Psoas muscle (tissue), 8 donors: ENCODE results near the gene TMEM37. TPM values are rescaled to one million over a fixed set of nuclear protein-coding genes. Genes with fewer than 3 reads are reported as not detected.

Experiments used
- ATAC-seq, 4 donors: fragments of 200-7000 bp; cut with Tn5 transposase; one replicate each; pipeline ENCODE4 v1.9.1; 2020; ENCODE audit warnings: moderate library complexity in 3 of 4, mild to moderate bottlenecking in 2 of 4
- DNase-seq, 2 donors: peaks; one replicate each; pipeline ENCODE4 v3.0.0-alpha.2; 2020
- H3K27ac ChIP-seq: fragments of 200-600 bp; one replicate; pipeline ENCODE4 v1.8.0; 2022
- H3K27me3 ChIP-seq, 3 donors: fragments of 200-600 bp in 1 of 3; one replicate each; pipeline versions ENCODE4 v1.6.1 to v1.8.0; 2013 to 2022; ENCODE audit warnings: low read length in 2 of 3, mild to moderate bottlenecking in 2 of 3, moderate library complexity in 1 of 3; ENCODE audit not compliant: insufficient read depth in 3 of 3
- H3K36me3 ChIP-seq, 2 donors: fragments of 200-600 bp in 1 of 2; one replicate each; pipeline versions ENCODE4 v1.6.1 to v1.8.0; 2013 to 2022; ENCODE audit warnings: low read depth in 1 of 2, mild to moderate bottlenecking in 1 of 2, moderate library complexity in 1 of 2; ENCODE audit not compliant: insufficient read depth in 1 of 2
- H3K4me1 ChIP-seq: fragments of 200-600 bp; one replicate; pipeline ENCODE4 v1.8.0; 2022
- H3K4me3 ChIP-seq: fragments of 200-600 bp; one replicate; pipeline ENCODE4 v1.8.0; 2022; ENCODE audit warnings: mild to moderate bottlenecking
- H3K9me3 ChIP-seq: fragments of 200-600 bp; one replicate; pipeline ENCODE4 v1.8.0; 2022
- CTCF ChIP-seq: fragments of 200-600 bp; IDR thresholded peaks from one replicate; pipeline ENCODE4 v1.8.0; 2022; ENCODE audit warnings: antibody characterized with exemption
- WGBS, 3 donors: extraction: QIAGEN DNeasy Blood & Tissue Kit; methylation state at CpG; one replicate each; pipeline versions ENCODE4 v1.1.6 to v1.1.7; 2013; 5-methylcytosine and 5-hydroxymethylcytosine counted together
- intact Hi-C, 2 donors: fragments of 100-400 bp; cut with DNase I; formaldehyde crosslinking; loops; one replicate each; pipeline versions ENCODE4 v1.11.0 to v1.14.2; 2022
- polyA plus RNA-seq, 3 donors: library from polyadenylated mRNA; stranded (reverse); fragments of 200-250 nt; gene quantifications; one replicate each; pipeline ENCODE4 v1.2.3, GENCODE V29; 2013
- total RNA-seq, 4 donors: library from RNA; stranded (reverse); fragmentation: NEBNext Ultra II Directional in 2 of 4; extraction: Animal tissue kit (Norgen Biotek cat#: 25700) in 2 of 4; gene quantifications; one replicate each; pipeline versions ENCODE4 v1.2.1 to v1.2.4, GENCODE V29; 2021 to 2023
- donor health status: healthy with polysubstance abuse.
- donor health status: DM: no; HTN: no; CAD: no; lungs with moderate emphysema.
- donor health status: Bipolar disorder and iron deficiency.
- donor health status: healthy.
- donor health status: DM: yes; HTN: yes; CAD: no.
- donor health status: DM: no; HTN: no; CAD: no.
- donor health status: DM: no; HTN: no; CAD: no.
- donor health status: DM: yes; HTN: yes; CAD: no.

The TMEM37 gene
- total and polyA plus RNA-seq, 7 donors: 0.60 to 3.9 (median 0.96) TPM

- TF ChIP-seq CTCF: no peak
- H3K4me1 ChIP-seq: peaks cover 6% of the 10 kb centered on the region
- no peak overlapping the region for H3K4me3 ChIP-seq
- no peak overlapping the region for H3K27ac ChIP-seq
- no peaks in the 10 kb centered on the region for H3K36me3 ChIP-seq
- no peaks in the 10 kb centered on the region for H3K27me3 ChIP-seq
- intact Hi-C loops: no loop called here
- 42 to 53% (median 49%) methylated on average over 9 of the region's 9 CpGs for WGBS, 3 donors
- no peaks in the 10 kb centered on the region for H3K9me3 ChIP-seq
- peak; percentile 67 to 74 for DNase-seq
- peak; percentile 39 to 76 (median 66) for ATAC-seq
Observed at GRCh38 chr2:119387381-119388129, 44.1 kb upstream of the TMEM37 start.

GRCh38 chr2:119389615-119390306 is 41.9 kb upstream of the TMEM37 start:
- intact Hi-C loops: no loop called here
- Histone ChIP-seq H3K9me3 (no peaks in the 10 kb centered on the region), H3K27me3 (no peaks in the 10 kb centered on the region), H3K27ac (no peak overlapping the region), H3K4me1 (peaks cover 6% of the 10 kb centered on the region), H3K4me3 (no peak overlapping the region), H3K36me3 (no peaks in the 10 kb centered on the region)
- no peak for TF ChIP-seq CTCF
- ATAC-seq (peak in 3 of 4 donors; percentile 36 to 56 (median 53)), DNase-seq (peak; percentile 63 to 70)
- WGBS, 3 donors: 17 to 27% (median 17%) methylated on average over 5 of the region's 5 CpGs

- ATAC-seq (no peak), DNase-seq (no peak)
- 81 to 87% (median 86%) methylated on average over 3 of the region's 3 CpGs for WGBS, 3 donors
- H3K27ac ChIP-seq: no peak overlapping the region
- no peaks in the 10 kb centered on the region for H3K36me3 ChIP-seq
- intact Hi-C loops: no loop called here
- H3K4me1 ChIP-seq: peaks cover 5% of the 10 kb centered on the region
- H3K9me3 ChIP-seq: no peaks in the 10 kb centered on the region
- no peak overlapping the region for H3K4me3 ChIP-seq
- H3K27me3 ChIP-seq: no peaks in the 10 kb centered on the region
- no peak for TF ChIP-seq CTCF
Observed at GRCh38 chr2:119393971-119394748, 37.5 kb upstream of the TMEM37 start.

- no peaks in the 10 kb centered on the region for H3K36me3 ChIP-seq
- DNase-seq (no peak), ATAC-seq (no peak)
- no peak overlapping the region for H3K4me3 ChIP-seq
- H3K4me1 ChIP-seq: no peaks in the 10 kb centered on the region
- intact Hi-C loops: no loop called here
- no peak for TF ChIP-seq CTCF
- no peaks in the 10 kb centered on the region for H3K9me3 ChIP-seq
- H3K27ac ChIP-seq: no peak overlapping the region
- 90 to 93% (median 91%) methylated on average over 6 of the region's 6 CpGs for WGBS, 3 donors
- H3K27me3 ChIP-seq: no peaks in the 10 kb centered on the region
Observed at GRCh38 chr2:119397196-119397595, 34.5 kb upstream of the TMEM37 start.
